ENCODE measurements around the gene KCNJ4.

Gene KCNJ4

DNA sequence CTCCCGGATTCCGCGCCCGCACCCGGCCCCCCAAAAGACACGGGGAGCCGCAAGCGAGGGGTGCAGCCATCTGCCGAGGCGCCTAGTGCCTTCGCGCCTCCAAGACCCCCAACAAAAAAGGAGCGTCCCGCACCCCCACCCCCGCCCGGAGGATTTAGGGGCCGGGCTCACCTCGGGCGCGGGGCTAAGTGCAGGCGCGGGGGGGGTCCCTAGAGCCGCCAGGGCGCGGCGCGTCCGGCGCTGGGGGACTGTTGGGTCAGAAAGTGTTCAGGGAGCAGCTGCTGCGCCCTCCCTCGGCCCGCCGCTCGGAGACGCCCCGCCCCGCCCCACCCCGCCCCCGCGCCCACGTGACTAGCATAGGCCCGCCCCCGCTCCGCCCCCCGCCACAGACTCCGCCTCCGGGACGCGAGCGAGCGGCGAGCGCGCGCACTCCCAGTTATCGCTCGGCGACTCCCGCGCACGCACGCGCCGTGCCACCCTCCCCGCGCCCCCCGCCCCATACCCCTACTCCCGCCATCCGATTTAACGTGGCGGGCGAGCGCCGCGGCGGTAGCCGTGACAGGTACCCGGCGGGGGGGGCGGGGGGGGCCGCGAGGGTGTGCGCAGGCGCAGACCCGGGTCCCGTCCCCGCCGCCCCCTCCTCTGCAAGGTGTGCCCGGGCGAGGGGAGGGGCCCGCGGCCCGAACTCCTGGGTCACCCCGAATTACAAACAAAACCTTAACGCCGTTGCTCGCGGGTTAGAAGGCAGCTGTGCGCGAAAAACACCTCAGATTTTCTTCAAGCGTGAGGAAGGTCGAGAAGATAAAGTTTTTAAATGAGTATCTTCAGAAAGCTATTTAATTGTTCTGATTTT lies 56.2 kb downstream of the KCNJ4 start:
- TF ChIP-seq, protein P1, sequence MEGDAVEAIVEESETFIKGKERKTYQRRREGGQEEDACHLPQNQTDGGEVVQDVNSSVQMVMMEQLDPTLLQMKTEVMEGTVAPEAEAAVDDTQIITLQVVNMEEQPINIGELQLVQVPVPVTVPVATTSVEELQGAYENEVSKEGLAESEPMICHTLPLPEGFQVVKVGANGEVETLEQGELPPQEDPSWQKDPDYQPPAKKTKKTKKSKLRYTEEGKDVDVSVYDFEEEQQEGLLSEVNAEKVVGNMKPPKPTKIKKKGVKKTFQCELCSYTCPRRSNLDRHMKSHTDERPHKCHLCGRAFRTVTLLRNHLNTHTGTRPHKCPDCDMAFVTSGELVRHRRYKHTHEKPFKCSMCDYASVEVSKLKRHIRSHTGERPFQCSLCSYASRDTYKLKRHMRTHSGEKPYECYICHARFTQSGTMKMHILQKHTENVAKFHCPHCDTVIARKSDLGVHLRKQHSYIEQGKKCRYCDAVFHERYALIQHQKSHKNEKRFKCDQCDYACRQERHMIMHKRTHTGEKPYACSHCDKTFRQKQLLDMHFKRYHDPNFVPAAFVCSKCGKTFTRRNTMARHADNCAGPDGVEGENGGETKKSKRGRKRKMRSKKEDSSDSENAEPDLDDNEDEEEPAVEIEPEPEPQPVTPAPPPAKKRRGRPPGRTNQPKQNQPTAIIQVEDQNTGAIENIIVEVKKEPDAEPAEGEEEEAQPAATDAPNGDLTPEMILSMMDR (IDR thresholded peaks at IDR 0.05) = no peak

GRCh38 chr22:38397189-38398085 lies 57.6 kb downstream of the KCNJ4 start:
- TF ChIP-seq, protein P1 (IDR thresholded peaks at IDR 0.05) = no peak

- TF ChIP-seq, protein P1 (IDR thresholded peaks at IDR 0.05) = no peak
Observed at GRCh38 chr22:38383417-38383816, 71.6 kb downstream of the KCNJ4 start.
